Activated T-cell treated with anti-CD3 and anti-CD28 coated beads for 1 hour (primary cell): ENCODE data around the gene LIMS1.
"Not testable (repeated sequence)": the region's sequence is repeated elsewhere in the genome, so short reads cannot be mapped to it uniquely, and the experiment has no call there.

Experiments
- DNase-seq: peaks from one replicate; pipeline ENCODE4 v3.0.0-alpha.2; 2020; ENCODE audit warnings: low read depth

The LIMS1 gene

GRCh38 chr2:108533832-108534583 is at the start of gene LIMS1:
Gene LIMS1 (plus strand): TSS chr2:108534470. CDS start chr2:108534563, 93 bp downstream.
- peak; percentile 88 for DNase-seq

- DNase-seq = no peak
These were observed 49.0 kb upstream of the LIMS1 start for GRCh38 chr2:108485253-108485652.

GRCh38 chr2:108490506-108491122 is 43.7 kb upstream of the LIMS1 start:
- DNase-seq = no peak

- no peak for DNase-seq
These were observed 42.4 kb upstream of the LIMS1 start for GRCh38 chr2:108491848-108492247.

GRCh38 chr2:108492364-108492763 is 41.9 kb upstream of the LIMS1 start:
- DNase-seq = no peak

- not testable (repeated sequence) for DNase-seq
These were observed 38.1 kb upstream of the LIMS1 start for GRCh38 chr2:108496167-108496566.

- DNase-seq = not testable (repeated sequence)
These were observed 26.6 kb upstream of the LIMS1 start for GRCh38 chr2:108507620-108508019.

- DNase-seq = not testable (repeated sequence)
These were observed 21.8 kb upstream of the LIMS1 start for GRCh38 chr2:108512431-108512830.

GRCh38 chr2:108514478-108514877 is 19.8 kb upstream of the LIMS1 start:
- DNase-seq = not testable (repeated sequence)

- DNase-seq = not testable (repeated sequence)
These were observed 9.6 kb upstream of the LIMS1 start for GRCh38 chr2:108524688-108525087.

GRCh38 chr2:108525258-108525657 is 9.0 kb upstream of the LIMS1 start:
- DNase-seq = not testable (repeated sequence)

- no peak for DNase-seq
These were observed 2.6 kb upstream of the LIMS1 start for GRCh38 chr2:108531674-108532055.

- peak; percentile 19 for DNase-seq
These were observed 500 bp downstream of the LIMS1 start for GRCh38 chr2:108534584-108535356.

- DNase-seq = no peak
These were observed 1.0 kb downstream of the LIMS1 start for GRCh38 chr2:108535357-108535631.

- DNase-seq = no peak
These were observed 2.0 kb downstream of the LIMS1 start for GRCh38 chr2:108536133-108536780.

GRCh38 chr2:108536911-108537310 is 2.6 kb downstream of the LIMS1 start:
- no peak for DNase-seq

- DNase-seq = no peak
These were observed 3.8 kb downstream of the LIMS1 start for GRCh38 chr2:108538000-108538625.

- DNase-seq = no peak
These were observed 7.2 kb downstream of the LIMS1 start for GRCh38 chr2:108541451-108541850.

GRCh38 chr2:108542071-108542470 is 7.8 kb downstream of the LIMS1 start:
- no peak for DNase-seq

GRCh38 chr2:108547606-108548005 is 13.3 kb downstream of the LIMS1 start:
- no peak for DNase-seq

GRCh38 chr2:108548208-108549003 is 14.1 kb downstream of the LIMS1 start:
- no peak for DNase-seq
